RWPE2 (cell line): ENCODE data around the gene USP5.
A peak's percentile ranks its signal among the peaks of the same experiment; 100 is the strongest.
"Not testable (repeated sequence)": the region's sequence is repeated elsewhere in the genome, so short reads cannot be mapped to it uniquely, and the experiment has no call there.

Experiments used
- ATAC-seq: fragments of 200-7000 bp; cut with Tn5 transposase; 3 replicates; pipeline ENCODE4 v1.9.1; 2021; ENCODE audit warnings: low read depth
- DNase-seq: peaks from one replicate; pipeline ENCODE4 v3.0.0-alpha.2; 2020; ENCODE audit warnings: low spot score
- H3K27ac ChIP-seq: fragments of 450-650 bp; 2 replicates; pipeline ENCODE4 v1.5.1; 2017; ENCODE audit warnings: mild to moderate bottlenecking; ENCODE audit not compliant: poor library complexity, severe bottlenecking
- H3K27me3 ChIP-seq: fragments of 250-450 bp; sonication (Bioruptor Pico); 2 replicates; pipeline ENCODE4 v1.5.1; 2021; ENCODE audit warnings: mild to moderate bottlenecking, moderate library complexity; ENCODE audit not compliant: insufficient read depth, poor library complexity, severe bottlenecking
- H3K36me3 ChIP-seq: fragments of 250-450 bp; sonication (Bioruptor Pico); 2 replicates; pipeline ENCODE4 v1.5.1; 2020; ENCODE audit warnings: low read depth, mild to moderate bottlenecking, moderate library complexity
- H3K4me1 ChIP-seq: fragments of 250-450 bp; sonication (Bioruptor Pico); 2 replicates; pipeline ENCODE4 v1.5.1; 2021; ENCODE audit warnings: mild to moderate bottlenecking, moderate library complexity; ENCODE audit not compliant: insufficient read depth, poor library complexity, severe bottlenecking
- H3K4me3 ChIP-seq: fragments of 250-450 bp; sonication (Bioruptor Pico); 2 replicates; pipeline ENCODE4 v1.5.1; 2021; ENCODE audit warnings: mild to moderate bottlenecking, moderate library complexity; ENCODE audit not compliant: severe bottlenecking
- H3K9me3 ChIP-seq: fragments of 250-450 bp; sonication (Bioruptor Pico); 2 replicates; pipeline ENCODE4 v1.5.1; 2021; ENCODE audit warnings: mild to moderate bottlenecking, moderate library complexity; ENCODE audit not compliant: severe bottlenecking
- CTCF ChIP-seq: fragments of 450-650 bp; IDR thresholded peaks from one replicate; pipeline ENCODE4 v1.5.1; 2017; ENCODE audit warnings: mild to moderate bottlenecking, moderate library complexity; ENCODE audit not compliant: poor library complexity, severe bottlenecking

Gene USP5

GRCh38 chr12:6887460-6887859 is 35.5 kb downstream of the USP5 start:
- no peak for TF ChIP-seq CTCF
- Histone ChIP-seq H3K36me3 (no peaks in the 10 kb centered on the region), H3K4me3 (no peak overlapping the region), H3K27me3 (no peaks in the 10 kb centered on the region), H3K27ac (no peak overlapping the region), H3K4me1 (peaks cover 3% of the 10 kb centered on the region), H3K9me3 (no peaks in the 10 kb centered on the region)
- DNase-seq, result no peak
- ATAC-seq, result no peak

- no peak overlapping the region for H3K4me3 ChIP-seq
- DNase-seq, result no peak
- no peaks in the 10 kb centered on the region for H3K9me3 ChIP-seq
- no peak overlapping the region for H3K27ac ChIP-seq
- H3K36me3 ChIP-seq, result no peaks in the 10 kb centered on the region
- TF ChIP-seq CTCF, result no peak
- peaks cover 3% of the 10 kb centered on the region for H3K4me1 ChIP-seq
- H3K27me3 ChIP-seq, result no peaks in the 10 kb centered on the region
- no peak for ATAC-seq
Observed at GRCh38 chr12:6888360-6888759, 36.4 kb downstream of the USP5 start.

DNA sequence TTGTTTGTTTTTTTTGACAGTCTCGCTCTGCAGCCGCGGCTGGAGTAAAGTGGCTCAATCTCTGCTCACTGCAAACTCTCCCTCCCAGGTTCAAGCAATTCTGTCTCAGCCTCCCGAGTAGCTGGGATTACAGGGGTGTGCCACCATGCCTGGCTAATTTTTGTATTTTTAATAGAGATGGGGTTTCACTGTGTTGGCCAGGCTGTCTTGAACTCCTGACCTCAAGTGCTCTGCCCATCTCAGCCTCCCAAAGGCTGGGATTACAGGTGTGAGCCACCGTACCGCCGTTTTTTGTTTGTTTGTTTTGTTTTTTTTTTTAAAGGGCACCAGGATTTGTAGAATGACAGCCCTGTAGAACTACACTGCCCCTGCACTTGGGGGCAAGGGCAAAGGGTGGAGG is 36.8 kb downstream of the USP5 start:
- not testable (repeated sequence) for H3K27ac ChIP-seq, H3K4me3 ChIP-seq, H3K4me1 ChIP-seq, DNase-seq, ATAC-seq, H3K27me3 ChIP-seq, H3K9me3 ChIP-seq, H3K36me3 ChIP-seq

GRCh38 chr12:6889775-6890573 is 38.0 kb downstream of the USP5 start:
- not testable (repeated sequence) for H3K9me3 ChIP-seq, ATAC-seq, H3K36me3 ChIP-seq, H3K4me3 ChIP-seq, H3K4me1 ChIP-seq, DNase-seq, H3K27me3 ChIP-seq
- peak overlapping the region; percentile 52 for H3K27ac ChIP-seq

- ATAC-seq, result peak; percentile 96
- Histone ChIP-seq H3K4me1 (peaks cover 3% of the 10 kb centered on the region), H3K36me3 (no peaks in the 10 kb centered on the region), H3K4me3 (peak overlapping the region; percentile 37), H3K27me3 (no peaks in the 10 kb centered on the region), H3K9me3 (no peaks in the 10 kb centered on the region), H3K27ac (peak overlapping the region; percentile 52)
- TF ChIP-seq CTCF, result peak; percentile 97
- DNase-seq, result peak; percentile 91
Observed at GRCh38 chr12:6890789-6891645, 39.1 kb downstream of the USP5 start.
